Lung microvascular endothelial cell (primary cell): ENCODE measurements around the gene PXDN. TPM values are rescaled to one million over a fixed set of nuclear protein-coding genes. Genes with fewer than 3 reads are reported as not detected.

Experiments used
- DNase-seq, 2 donors: peaks; one replicate each; pipeline versions ENCODE4 v3.0.0 to v3.0.0-alpha.2; 2010; ENCODE audit warnings: low read depth in 2 of 2
- total RNA-seq: library from RNA; depleted of rRNA; stranded (reverse); fragments of >200 nt; gene quantifications from 2 replicates; pipeline ENCODE4 v1.2.1, GENCODE V29; 2014

Gene PXDN
- total RNA-seq, 1 donor from 2014 or later = 140 TPM

- DNase-seq = no peak
These were observed 157.1 kb downstream of the PXDN start for GRCh38 chr2:1586923-1587840.

GRCh38 chr2:1586251-1586922 lies 157.9 kb downstream of the PXDN start:
- DNase-seq = no peak

GRCh38 chr2:1585635-1586034 lies 158.7 kb downstream of the PXDN start:
- no peak for DNase-seq

- peak in 1 of 2 donors; percentile 44 for DNase-seq
These were observed 159.4 kb downstream of the PXDN start for GRCh38 chr2:1584691-1585485.

GRCh38 chr2:1584051-1584531 lies 160.2 kb downstream of the PXDN start:
- DNase-seq = no peak

- no peak for DNase-seq
These were observed 161.4 kb downstream of the PXDN start for GRCh38 chr2:1582891-1583341.

GRCh38 chr2:1581965-1582625 lies 162.2 kb downstream of the PXDN start:
- no peak for DNase-seq
